ENCODE data around the gene SBSN.

DNA sequence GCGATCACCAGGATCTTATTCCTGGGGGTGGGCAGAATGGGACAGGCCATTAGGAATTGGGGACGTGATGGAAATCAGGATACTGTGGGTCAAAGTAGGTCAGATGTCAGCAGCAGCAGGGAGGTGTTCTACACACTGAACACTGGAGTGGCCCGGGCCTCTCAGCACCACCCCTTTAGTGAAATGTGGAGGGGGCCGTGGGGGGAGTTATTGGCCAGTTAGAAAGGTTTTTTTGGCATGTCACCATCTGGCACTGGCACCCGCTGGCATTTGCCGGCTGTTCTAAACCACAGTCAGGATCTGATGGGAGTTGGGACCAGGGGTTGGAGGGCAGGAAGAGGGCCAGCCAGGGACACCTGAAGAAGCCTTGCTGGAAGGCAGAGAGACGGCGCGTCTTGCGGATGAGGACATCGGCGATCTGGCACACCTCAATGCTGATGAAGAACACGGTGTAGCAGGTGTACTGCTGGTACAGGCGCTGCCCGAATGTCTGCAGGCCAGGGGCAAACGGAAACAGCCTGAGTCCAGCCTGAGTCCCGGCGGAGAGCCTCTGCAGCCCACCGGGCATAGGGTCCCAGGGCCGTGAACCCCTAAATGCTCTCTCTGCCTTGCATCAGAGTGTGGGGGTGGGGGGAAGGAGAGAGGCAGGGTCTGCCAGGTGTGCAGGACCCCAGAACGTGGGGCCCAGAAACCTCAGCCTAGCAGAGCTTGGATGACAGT lies 23.1 kb upstream of the SBSN start:
- TF ChIP-seq, protein P1, sequence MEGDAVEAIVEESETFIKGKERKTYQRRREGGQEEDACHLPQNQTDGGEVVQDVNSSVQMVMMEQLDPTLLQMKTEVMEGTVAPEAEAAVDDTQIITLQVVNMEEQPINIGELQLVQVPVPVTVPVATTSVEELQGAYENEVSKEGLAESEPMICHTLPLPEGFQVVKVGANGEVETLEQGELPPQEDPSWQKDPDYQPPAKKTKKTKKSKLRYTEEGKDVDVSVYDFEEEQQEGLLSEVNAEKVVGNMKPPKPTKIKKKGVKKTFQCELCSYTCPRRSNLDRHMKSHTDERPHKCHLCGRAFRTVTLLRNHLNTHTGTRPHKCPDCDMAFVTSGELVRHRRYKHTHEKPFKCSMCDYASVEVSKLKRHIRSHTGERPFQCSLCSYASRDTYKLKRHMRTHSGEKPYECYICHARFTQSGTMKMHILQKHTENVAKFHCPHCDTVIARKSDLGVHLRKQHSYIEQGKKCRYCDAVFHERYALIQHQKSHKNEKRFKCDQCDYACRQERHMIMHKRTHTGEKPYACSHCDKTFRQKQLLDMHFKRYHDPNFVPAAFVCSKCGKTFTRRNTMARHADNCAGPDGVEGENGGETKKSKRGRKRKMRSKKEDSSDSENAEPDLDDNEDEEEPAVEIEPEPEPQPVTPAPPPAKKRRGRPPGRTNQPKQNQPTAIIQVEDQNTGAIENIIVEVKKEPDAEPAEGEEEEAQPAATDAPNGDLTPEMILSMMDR (IDR thresholded peaks at IDR 0.05; ENCODE audit: insufficient read depth, low read depth, low read length), result no peak
- TF ChIP-seq EZH2 (IDR thresholded peaks at IDR 0.05; ENCODE audit: insufficient read depth, low read length), result no peak
